Choroid plexus epithelial cell (primary cell): ENCODE results near the gene PTGR3.

ENCODE experiments used
- DNase-seq: peaks from one replicate; pipeline ENCODE4 v3.0.0-alpha.2; 2010; ENCODE audit warnings: low read depth
- H3K4me3 ChIP-seq: 2 replicates; pipeline ENCODE4 v1.5.1; 2011; ENCODE audit warnings: low read depth, mild to moderate bottlenecking, control low read depth, low read length, moderate library complexity
- TF ChIP-seq, protein P1 (sequence below): conservative IDR thresholded peaks from 2 replicates; pipeline ENCODE4 v1.5.1; 2011; ENCODE audit warnings: low read depth, mild to moderate bottlenecking, control low read depth, inconsistent platforms, low read length, moderate library complexity

Gene PTGR3

GRCh38 chr18:75227535-75228296, 18.8 kb upstream of the PTGR3 start:
- TF ChIP-seq, protein P1, sequence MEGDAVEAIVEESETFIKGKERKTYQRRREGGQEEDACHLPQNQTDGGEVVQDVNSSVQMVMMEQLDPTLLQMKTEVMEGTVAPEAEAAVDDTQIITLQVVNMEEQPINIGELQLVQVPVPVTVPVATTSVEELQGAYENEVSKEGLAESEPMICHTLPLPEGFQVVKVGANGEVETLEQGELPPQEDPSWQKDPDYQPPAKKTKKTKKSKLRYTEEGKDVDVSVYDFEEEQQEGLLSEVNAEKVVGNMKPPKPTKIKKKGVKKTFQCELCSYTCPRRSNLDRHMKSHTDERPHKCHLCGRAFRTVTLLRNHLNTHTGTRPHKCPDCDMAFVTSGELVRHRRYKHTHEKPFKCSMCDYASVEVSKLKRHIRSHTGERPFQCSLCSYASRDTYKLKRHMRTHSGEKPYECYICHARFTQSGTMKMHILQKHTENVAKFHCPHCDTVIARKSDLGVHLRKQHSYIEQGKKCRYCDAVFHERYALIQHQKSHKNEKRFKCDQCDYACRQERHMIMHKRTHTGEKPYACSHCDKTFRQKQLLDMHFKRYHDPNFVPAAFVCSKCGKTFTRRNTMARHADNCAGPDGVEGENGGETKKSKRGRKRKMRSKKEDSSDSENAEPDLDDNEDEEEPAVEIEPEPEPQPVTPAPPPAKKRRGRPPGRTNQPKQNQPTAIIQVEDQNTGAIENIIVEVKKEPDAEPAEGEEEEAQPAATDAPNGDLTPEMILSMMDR = no peak
- no peak for DNase-seq
- peak overlapping the region; percentile 7 for H3K4me3 ChIP-seq

GRCh38 chr18:75226956-75227316, 18.0 kb upstream of the PTGR3 start:
- DNase-seq = no peak
- H3K4me3 ChIP-seq = peak overlapping the region; percentile 40
- TF ChIP-seq, protein P1 = no peak

- TF ChIP-seq, protein P1 = no peak
- peak overlapping the region; percentile 40 for H3K4me3 ChIP-seq
- DNase-seq = peak; percentile 42
Observed at GRCh38 chr18:75226286-75226955, 17.5 kb upstream of the PTGR3 start.

GRCh38 chr18:75223687-75224347, 14.9 kb upstream of the PTGR3 start:
- no peak overlapping the region for H3K4me3 ChIP-seq
- TF ChIP-seq, protein P1 = no peak
- DNase-seq = no peak

DNA sequence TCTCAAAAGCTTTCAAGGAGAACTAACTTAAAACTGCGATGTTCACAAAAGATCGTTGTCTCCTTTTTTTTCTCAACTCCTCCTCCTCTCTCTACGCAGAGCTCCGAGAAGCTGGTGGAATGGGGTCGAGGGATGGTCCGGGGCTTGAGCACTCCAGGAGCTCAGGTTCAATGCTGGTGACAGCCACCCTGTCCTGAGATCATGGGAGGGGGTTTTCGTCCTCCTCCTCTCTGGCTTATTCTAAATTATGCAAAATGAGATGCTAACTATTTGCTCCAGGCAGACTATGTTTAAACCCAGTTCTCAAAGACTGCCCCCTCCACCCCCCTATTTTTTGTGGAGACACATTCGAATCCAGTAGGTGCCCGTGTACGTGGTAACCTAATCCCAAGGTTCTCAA, 13.5 kb upstream of the PTGR3 start:
- DNase-seq = no peak
- no peak overlapping the region for H3K4me3 ChIP-seq
- TF ChIP-seq, protein P1 = no peak

GRCh38 chr18:75221897-75222296, 13.0 kb upstream of the PTGR3 start:
- H3K4me3 ChIP-seq = no peak overlapping the region
- TF ChIP-seq, protein P1 = no peak
- DNase-seq = no peak
